SKM-1 treated with dmso at 0.1 percent for 144 hours (cell line): ENCODE data around the gene LTB4R.
"Not testable (repeated sequence)": the region's sequence is repeated elsewhere in the genome, so short reads cannot be mapped to it uniquely, and the experiment has no call there.

ENCODE experiments used
- DNase-seq: peaks from one replicate; lab custom pipeline; 2025; ENCODE audit not compliant: unreplicated experiment; lab: John Stamatoyannopoulos, UW

LTB4R gene

DNA sequence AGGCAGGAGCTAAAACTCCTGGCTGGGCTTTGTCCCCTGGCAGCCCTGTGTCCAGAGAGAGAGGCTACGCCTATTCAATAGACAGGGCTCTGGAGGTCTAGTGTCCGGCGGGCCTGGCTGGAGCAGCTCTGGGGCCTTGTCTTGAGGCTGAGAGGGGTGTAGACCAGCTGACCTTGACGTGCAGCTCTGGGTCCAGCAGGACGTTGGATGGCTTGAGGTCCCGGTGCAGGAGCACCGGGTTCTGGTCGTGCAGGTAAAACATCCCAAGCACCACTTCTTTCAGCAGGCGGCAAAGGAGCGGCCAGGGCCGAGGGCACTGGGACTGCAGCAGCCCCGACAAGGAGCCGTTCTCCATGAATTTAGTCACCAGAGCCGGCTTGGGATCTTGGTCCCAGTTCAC, 27.5 kb downstream of the LTB4R start:
- DNase-seq: no peak

DNA sequence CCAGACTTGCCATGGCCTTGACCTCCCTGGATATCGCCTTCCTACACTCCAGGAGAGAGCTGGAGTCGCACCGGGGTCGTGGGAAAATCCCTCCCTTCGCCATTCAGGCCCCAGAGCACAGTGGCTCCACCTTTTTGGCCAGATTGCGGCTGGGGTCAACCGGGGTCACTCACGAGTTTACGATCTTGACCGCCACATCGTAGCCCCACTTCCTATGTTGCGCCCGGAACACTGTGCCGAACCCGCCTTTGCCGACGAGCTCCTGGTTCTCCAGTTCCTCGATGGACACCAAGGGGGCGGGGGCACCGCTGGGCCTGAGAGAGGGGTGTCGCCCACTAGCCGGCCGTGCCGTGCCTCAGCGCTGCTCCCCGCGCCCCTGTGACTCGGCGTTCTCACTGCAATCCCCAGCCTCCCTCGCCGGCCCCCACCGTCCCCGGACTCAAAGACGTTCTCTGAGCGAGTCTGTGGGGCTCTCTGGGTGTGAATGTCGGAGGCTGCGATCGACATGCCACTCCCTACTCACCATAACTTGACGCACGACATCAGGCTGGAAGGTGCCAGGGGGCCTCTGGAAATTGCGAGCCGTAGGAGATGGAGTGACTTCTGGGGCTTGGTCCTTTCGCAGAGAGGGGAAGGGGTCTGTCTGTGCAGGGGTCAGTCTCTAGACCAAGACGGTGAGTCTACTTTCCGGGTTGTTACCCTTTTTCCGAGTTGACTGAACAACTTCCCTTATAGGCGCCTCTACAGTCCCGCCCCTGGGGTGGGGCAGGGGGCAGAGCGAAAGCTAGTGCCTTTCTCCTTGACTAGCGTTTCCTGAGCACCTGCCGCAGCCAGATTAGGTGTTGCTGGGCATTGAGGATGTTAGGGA, 28.2 kb downstream of the LTB4R start, which contains the start of gene RIPK3:
Gene RIPK3, minus strand, starts transcription at position 708 of the 868 bp plus-strand sequence. Its CDS starts 165 bp downstream, at position 543.
- no peak for DNase-seq

DNA sequence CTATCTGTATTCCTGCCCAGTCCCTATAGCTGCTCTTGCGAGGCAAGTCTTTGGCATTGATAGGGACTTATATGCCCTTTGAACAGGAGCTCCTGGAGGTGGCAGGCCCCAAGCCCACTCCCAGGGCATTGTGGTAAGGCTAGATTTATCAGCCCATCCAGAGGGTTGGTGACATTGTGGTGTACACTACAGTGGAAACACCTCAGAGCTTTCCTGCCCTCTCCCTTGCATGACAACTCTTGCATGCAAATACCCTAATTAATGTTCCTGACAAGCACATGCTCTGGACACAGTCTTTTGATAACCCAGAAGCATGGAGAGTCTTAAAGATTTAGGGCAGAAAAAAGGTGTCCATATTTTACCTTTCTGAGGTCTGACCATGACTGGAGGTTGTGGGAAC, 29.3 kb downstream of the LTB4R start:
- no peak for DNase-seq

DNA sequence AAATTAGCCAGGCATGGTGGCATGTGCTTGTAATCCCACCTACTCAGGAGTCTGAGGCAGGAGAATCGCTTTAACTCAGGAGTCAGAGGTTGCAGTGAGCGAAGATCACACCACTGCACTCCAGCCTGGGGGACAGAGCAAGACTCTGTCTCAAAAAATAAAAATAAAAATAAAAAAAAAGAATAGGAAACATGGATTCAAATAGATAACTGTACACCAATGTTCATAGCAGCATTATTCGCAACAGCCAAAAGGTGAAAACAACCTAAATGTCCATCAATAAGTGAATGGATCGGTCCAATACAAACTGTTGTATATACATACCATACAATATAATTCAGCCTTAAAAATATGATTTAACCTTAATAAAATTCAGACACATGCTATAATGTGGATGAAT, 31.6 kb downstream of the LTB4R start:
- no peak for DNase-seq

DNA sequence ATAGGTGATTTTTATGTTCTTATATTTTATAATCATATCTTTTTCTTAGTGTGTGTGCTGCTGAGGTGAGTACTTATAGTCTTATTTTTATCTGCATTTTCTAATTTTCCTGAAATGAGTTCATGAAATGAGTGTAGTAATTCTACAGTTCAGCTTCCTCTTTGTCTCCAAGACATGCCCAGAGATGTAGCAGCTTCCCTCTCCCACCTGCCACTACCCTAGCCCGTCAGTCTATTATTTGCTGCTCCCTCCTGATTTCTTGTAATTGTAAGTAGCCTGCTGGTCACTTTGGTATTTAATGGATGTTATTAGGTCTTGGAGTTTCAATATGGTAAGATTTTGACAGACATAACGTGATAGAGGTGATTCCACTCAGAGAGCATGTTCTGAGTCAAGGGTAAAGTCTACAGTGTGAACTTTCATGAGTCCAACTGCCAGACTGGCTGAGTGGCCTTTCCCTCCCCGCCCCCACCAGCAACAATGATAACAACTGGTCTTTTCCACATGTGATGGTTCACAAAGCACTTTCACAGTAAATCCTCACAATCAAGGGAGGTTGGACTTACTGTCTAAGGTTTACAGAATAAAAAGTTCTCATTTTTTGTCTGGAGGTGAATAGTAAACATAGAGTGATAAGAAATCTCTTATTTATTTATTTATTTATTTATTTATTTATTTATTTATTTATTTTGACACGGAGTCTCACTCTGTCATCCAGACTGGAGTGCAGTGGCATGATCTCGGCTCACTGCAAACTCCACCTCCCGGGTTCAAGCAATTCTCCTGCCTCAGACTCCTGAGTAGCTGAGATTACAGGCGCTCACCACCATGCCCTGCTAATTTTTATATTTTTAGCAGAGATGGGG, 32.7 kb downstream of the LTB4R start:
- DNase-seq: no peak

DNA sequence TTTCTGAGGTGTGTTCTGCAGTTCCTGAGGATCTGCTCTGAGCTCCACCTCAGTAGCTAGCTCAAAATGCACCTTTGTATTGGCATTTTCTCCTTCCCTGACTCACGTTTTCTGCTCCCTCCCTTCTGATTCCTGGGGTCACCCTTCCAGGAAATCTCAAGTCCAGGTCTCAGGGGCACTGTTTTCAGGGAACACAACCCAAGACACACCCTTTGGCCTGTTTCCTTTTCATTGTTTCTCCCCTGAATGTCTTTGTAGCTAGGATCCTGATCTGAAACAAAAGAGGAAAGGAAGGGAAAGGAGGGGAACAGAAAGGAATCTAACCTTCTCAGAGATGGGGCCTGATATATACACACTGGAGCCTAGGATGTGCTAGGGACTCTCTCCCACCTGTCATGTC, 35.8 kb downstream of the LTB4R start:
- DNase-seq: no peak

DNA sequence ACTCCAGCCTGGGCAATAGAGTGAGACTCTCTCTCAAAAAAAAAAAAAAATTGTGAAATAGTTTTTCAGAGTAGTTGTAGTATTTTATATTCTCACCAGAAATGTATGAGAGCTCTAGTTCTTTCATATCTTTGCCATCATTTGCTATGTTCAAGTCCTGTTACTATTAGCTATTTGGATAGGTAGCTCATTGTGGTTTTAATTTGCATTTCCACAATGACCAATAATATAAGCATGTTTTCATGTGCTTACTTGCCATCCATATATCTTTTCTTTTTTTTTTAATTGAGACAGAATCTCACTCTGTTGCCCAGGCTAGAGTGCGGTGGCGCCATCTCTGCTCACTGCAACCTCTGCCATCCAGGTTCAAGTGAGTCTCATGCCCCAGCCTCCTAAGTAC, 36.9 kb downstream of the LTB4R start:
- DNase-seq: no peak

DNA sequence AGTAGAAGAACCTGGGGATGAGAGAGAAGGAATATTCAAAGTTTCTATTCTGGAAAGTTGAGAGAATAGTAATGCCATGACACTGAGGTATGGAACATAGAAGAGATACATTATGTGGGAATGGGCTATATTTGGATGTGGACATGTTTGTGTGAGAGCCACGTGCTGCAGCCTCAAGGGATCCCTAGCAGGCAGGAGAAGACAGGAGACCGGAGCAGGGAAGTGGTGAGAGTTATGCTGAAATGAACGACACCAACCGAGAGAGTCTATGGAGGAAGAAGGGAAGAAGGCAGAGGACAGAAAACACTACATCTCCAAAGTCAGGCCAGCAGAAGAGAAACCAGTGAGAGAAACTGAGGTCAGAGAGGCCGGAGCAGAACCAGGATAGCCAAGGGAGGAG, 38.4 kb downstream of the LTB4R start:
- DNase-seq: no peak

DNA sequence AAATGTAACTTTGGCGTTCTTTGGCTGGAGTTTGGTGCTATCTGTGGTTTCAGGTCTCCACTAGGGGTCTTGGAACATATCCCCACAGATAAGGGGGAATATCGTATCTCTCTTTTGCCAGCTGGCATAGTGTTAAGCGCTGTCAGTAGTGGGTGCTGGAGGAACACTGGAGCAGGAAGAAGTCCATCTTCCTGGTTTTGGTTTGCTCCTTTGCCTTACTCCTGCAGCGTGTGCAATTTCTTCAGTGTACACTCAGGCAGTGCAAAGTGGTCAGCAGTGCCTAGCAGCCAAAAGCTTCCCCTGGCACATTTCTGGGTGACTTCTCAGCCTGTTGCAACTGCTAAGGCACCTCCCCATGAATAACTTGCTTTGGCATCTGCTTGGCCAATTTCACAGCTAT, 40.2 kb downstream of the LTB4R start:
- no peak for DNase-seq

DNA sequence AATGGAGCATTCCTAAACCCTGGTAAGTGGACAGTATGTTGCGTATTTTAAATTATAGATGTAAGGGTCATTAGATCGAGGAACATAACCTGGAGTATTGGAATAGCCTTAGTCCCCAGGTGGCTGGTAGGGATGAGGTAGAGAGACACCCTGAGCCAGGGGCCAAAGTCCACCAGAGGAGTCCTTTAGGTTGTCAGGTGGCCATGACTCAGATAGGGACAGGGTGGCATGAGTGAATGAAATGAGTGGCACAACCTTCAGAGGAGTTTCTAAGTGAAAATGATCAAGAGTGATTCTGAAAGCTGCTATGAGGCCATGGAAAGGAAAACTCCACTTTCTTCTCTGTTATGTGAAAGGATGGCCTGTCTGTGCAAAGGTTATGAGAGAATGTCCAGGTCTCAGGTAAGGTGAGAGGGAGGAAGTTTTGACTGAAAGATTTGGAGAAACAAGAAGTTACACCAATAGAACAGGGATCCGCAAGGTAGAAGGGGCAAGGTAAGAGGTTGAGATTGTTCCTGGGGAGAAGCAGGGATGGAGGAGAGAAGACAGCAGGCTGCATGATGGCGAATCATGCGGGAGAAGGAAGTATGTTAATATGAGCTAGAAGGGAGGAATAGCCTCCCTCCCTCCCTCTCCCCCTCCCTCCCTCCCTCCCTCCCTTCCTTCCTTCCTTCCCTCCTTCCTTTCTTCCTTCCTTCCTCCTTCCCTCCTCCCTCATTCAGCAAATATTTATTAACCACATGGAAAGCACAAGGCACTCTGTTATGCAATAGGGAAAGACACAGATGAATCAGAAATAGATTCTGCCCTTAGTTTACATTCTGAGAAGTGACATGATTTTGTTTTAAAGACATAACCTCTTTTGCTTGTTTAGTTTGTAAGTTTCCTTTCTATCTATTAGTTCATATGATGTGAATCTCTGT, 42.5 kb downstream of the LTB4R start:
- no peak for DNase-seq

DNA sequence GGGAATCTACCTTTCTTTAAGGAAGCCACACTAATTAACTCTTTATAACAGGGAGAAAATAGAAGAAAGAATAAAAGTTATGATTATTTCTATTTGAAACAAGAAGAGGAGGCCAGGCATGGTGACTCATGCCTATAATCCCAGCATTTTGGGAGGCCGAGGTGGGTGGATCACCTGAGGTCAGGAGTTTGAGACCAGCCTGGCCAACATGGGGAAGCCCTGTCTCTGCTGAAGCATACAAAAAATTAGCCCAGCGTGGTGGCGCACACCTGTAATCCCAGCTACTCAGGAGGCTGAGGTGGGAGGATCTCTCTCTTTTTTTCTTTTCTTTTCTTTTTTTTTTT, 43.2 kb downstream of the LTB4R start:
- not testable (repeated sequence) for DNase-seq

DNA sequence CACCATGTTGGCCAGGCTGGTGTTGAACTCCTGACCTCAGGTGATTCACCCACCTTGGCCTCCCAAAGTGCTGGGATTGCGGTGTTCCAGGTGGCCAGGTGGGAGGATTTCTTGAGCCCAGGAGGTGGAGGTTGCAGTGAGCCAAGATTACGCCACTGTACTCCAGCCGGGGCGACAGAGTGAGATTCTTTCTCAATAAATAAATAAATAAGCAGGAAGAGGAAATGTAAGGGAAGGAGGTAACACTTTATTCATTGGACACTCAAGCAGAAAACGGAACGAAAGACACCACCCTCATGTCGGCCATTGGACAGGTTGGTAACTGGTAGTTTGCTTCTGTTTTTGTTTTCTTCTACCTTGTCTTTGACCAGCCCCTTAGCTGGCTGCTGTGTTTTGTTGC, 43.7 kb downstream of the LTB4R start:
- no peak for DNase-seq

DNA sequence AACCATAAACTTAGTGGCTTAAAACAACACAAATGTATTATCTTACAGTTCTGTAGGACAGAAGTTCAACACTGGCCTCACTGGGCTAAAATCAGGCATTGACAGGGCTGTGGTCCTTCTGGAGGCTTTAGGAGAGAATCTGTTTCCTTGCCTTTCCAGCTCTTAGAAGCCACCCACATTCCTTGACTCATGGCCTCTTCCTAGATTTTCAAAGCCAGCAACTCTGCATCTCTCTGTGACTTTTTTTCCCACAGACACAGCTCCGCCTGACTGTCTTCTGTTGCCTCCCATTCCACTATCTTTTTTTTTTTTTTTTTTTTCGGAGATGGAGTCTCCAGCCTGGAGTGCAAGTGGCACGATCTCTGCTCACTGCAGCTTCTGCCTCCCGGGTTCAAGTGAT, 44.9 kb downstream of the LTB4R start:
- DNase-seq: no peak

DNA sequence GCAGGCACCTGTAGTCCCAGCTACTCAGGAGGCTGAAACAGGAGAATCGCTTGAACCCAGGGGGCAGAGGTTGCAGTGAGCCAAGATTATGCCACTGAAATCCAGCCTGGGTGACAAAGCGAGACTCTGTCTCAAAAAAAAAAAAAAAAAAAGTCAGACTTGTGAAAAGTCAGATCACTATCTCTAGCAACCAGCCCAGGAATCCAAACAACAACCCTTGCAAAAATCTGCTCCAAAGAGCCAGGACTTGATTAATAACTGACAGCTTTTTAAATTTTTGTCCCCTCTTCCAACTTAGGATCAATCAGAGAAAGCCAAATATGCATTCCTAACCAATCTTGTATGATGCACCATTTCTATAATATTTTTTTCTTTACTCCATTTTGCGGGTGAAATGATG, 49.0 kb downstream of the LTB4R start:
- no peak for DNase-seq

DNA sequence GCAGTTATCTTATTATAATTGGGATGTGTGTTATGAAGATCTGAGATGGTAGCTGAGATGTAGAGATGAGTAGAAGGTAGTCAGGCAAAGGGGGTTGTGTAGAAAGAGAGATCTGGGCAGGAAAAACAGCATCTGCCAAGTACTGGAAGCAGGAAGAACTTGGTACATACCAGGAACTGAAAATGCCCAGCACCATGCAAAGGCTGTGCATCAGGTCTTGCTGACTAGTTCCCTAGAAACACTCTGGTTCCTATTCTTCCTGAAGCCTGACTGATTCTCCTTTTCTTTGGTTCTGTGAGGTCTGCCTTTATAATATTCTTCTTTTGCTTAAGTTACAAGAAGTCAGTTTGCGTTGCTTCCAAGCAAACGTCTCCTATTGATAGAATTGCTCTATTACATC, 50.0 kb downstream of the LTB4R start:
- no peak for DNase-seq

DNA sequence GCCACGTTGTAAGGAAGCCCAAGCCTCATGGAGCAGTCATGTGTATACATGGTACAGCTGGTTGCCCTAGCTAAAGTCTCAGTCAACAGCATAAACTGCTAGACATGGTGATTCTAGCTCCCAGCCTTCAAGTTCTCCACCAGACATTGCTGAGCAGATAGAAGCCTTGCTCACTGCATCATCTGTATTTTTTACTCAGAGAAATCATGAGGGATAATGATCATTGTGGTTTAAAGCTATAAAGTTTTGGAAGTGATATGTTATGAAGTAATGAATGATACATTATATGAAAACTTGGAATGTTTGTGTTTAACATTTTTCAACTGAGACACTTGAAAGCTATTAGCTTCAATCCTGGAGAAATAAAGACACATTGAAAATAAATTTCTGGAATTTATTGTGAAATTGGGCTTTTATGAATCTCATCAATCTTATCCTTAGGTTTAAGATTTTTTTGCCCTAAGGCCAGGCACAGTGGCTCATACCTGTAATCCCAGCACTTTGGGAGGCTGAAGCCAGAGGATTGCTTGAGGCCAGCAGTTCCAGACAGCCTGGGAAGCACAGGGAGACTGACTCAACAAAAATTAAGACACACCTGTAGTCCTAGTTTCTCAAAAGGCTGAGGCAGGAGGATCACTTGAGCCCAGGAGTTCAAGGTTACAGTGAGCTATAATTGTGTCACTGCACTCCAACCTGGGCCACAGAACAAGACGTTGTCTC, 51.1 kb downstream of the LTB4R start:
- no peak for DNase-seq

DNA sequence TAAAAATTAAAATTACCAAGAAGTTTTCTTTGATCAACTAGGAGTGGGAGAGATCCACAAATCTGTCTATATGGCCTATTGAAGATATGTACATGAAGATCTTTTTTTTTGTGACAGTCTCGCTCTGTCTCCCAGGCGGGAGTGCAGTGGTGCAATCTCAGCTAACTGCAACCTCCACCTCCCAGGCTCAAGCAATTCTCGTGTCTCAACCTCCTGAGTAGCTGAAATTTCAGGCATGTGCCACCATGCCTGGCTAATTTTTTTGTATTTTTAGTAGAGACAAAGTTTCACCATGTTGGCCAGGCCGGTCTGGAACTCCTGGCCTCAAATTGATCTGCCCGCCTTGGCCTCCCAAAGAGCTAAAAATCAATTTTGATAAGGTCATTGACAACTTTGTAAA, 52.1 kb downstream of the LTB4R start:
- DNase-seq: no peak

DNA sequence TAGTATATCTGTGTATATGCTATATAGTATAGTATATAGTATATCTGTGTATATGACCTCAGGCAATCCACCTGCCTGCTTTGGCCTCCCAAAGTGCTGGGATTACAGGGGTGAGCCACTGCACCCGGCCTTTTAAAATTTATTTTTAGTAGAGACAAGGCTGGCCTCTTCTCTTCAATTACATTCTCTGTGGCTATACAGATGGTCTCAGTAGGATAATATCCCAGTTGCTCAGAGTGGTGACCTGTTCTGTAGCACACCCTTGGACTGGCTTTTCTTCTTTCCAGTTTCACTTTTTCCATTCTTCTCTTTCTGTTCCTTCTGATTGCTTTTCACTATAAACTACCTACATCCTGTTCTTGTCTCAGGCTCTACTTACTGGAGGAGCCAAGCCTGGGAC, 53.5 kb downstream of the LTB4R start:
- no peak for DNase-seq

DNA sequence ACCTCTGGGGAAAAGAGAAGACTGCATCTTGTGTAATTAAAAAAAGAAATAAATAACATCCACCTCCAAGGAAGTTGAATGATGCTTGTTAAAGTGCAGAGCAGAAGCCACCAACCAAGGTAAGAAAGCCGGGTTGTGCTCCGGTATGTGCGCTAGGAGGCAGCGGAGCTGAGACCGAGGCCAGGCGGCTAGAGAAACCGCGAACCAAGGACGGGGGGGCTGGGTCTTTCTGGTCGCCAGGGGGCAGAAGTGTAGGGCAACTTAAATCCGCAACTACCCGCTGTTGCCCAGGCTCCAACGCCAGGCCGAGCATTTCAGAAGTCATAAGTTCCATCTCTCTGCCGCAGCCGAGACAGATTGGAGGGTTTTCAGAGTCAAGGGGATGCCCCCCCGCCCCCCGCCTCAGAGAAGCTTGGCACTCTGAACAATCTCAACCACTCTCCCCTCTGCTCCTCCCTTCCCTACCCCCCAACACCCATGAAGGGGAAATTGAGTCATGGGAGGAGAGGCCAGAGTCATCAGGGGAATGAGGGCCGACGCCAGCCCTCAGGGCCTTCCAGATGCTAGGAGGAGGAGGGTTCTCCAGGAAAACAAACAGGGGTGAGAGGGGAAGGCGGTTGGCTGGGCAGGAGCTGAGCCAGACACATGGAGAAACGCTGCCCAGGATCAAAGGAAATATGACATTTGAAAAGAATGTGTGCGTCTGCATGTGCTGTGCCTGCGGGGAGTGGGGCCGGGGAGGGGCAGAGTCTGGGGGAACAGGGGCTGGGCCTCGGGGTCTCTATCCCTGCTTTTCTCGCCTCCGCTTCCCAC, 54.5 kb downstream of the LTB4R start:
- no peak for DNase-seq

DNA sequence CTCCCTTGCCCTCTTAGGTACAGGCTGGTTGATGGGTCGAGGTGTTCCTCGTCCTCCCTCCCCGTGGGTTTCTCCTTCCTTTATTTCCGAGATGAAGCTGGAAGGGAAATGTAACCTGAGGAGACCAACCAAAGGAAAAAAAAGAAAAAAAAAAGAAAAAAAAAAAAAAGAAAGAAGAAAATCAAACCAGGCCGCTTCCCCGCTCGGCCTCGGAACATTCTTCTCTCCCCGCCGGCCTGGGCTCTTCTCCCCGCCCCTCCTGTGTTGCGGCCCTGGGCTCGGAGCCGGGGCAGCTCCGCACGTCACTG, 55.1 kb downstream of the LTB4R start:
- no peak for DNase-seq
